ENCODE data around the gene ANKRD66. TPM values are rescaled to one million over a fixed set of nuclear protein-coding genes. Genes with fewer than 3 reads are reported as not detected.
"Not testable (repeated sequence)": the region's sequence is repeated elsewhere in the genome, so short reads cannot be mapped to it uniquely, and the experiment has no call there.

The ANKRD66 gene
- total RNA-seq, 1 experiment from 2014 or later = not detected

- no peak for TF ChIP-seq EZH2 (IDR thresholded peaks at IDR 0.05)
- no peak for TF ChIP-seq SP1 (IDR thresholded peaks at IDR 0.05; ENCODE audit: low read depth)
- TF ChIP-seq POLR2AphosphoS5 (IDR thresholded peaks at IDR 0.05; ENCODE audit: low read depth, low read length) = no peak
- TF ChIP-seq CBX3 (IDR thresholded peaks at IDR 0.05; ENCODE audit: low read depth) = no peak
- no peak for TF ChIP-seq TCF7L2 (IDR thresholded peaks at IDR 0.05; ENCODE audit: borderline replicate concordance, extremely low read depth, insufficient read depth, insufficient read length)
- TF ChIP-seq MAX (IDR thresholded peaks at IDR 0.05) = no peak
- no peak for TF ChIP-seq YY1 (IDR thresholded peaks at IDR 0.05; ENCODE audit: extremely low read depth, insufficient replicate concordance, low read depth, low read length)
- no peak for TF ChIP-seq ELF1 (IDR thresholded peaks at IDR 0.05; ENCODE audit: borderline replicate concordance, low read depth)
Measured at GRCh38 chr6:46772762-46773161, 26.0 kb downstream of the ANKRD66 start (continued).

- ATAC-seq = no peak
- Histone ChIP-seq H3K79me2 (ENCODE audit: insufficient read depth, low read length) (no peaks in the 10 kb centered on the region), H3K27ac (ENCODE audit: low read depth, low read length) (no peak overlapping the region), H4K20me1 (ENCODE audit: insufficient read depth) (no peaks in the 10 kb centered on the region), H3K9me2 (ENCODE audit: insufficient read depth) (no peaks in the 10 kb centered on the region), H3K4me2 (ENCODE audit: low read length) (no peak overlapping the region), H3K9ac (ENCODE audit: low read length) (no peak overlapping the region), H3K4me3 (replicated peaks in 1 of 2; ENCODE audit: low read depth in 1 of 2, low read length in 2 of 2) (no peak overlapping the region), H3K27me3 (ENCODE audit: insufficient read depth, low read length) (no peaks in the 10 kb centered on the region), H3K9me3 (ENCODE audit: control insufficient read depth in 1 of 2, insufficient read depth in 1 of 2, low read depth in 1 of 2, low read length in 2 of 2) (no peaks in the 10 kb centered on the region), H3K36me3 (ENCODE audit: control insufficient read depth in 1 of 2, insufficient read depth in 2 of 2, low read length in 2 of 2) (no peaks in the 10 kb centered on the region), H3K4me1 (ENCODE audit: control insufficient read depth in 1 of 2, insufficient read depth in 2 of 2, low read length in 2 of 2) (no peaks in the 10 kb centered on the region), H2AFZ (ENCODE audit: low read depth, low read length, poor library complexity, severe bottlenecking) (no peak overlapping the region)
- BruUV-seq (replicated peaks) = no TSS peak
- TF ChIP-seq CEBPB (IDR thresholded peaks at IDR 0.05; ENCODE audit: low read depth) (no peak), ZFX (IDR thresholded peaks at IDR 0.05) (no peak), POLR2A (IDR thresholded peaks at IDR 0.05; ENCODE audit: borderline replicate concordance, extremely low read depth, insufficient read depth, insufficient read length) (no peak), ELF1 (IDR thresholded peaks at IDR 0.05; ENCODE audit: borderline replicate concordance, low read depth) (no peak), CTCF (IDR thresholded peaks at IDR 0.05 in 2 of 3, conservative IDR thresholded peaks at IDR 0.05 in 1 of 3; ENCODE audit: borderline replicate concordance in 1 of 3, insufficient read depth in 1 of 3, low read depth in 2 of 3, low read length in 2 of 3) (no peak)
- intact Hi-C loops (cut with micrococcal nuclease) = no loop called here
- ChIA-PET POLR2A (no interaction called here), CTCF (no interaction called here), RAD21 (ENCODE audit: low non-redundant PET in 1 of 2, low total read pairs in 2 of 2, uncharacterized antibody in 2 of 2, unreplicated experiment in 2 of 2) (no interaction called here)
- no peak for DNase-seq (ENCODE audit: low read depth, low spot score)
Measured at GRCh38 chr6:46773201-46773855, 26.6 kb downstream of the ANKRD66 start.

- H3K9me3 ChIP-seq (ENCODE audit: control insufficient read depth in 1 of 2, insufficient read depth in 1 of 2, low read depth in 1 of 2, low read length in 2 of 2); ATAC-seq; H3K79me2 ChIP-seq (ENCODE audit: insufficient read depth, low read length); H3K27me3 ChIP-seq (ENCODE audit: insufficient read depth, low read length); H3K36me3 ChIP-seq (ENCODE audit: control insufficient read depth in 1 of 2, insufficient read depth in 2 of 2, low read length in 2 of 2); H3K4me1 ChIP-seq (ENCODE audit: control insufficient read depth in 1 of 2, insufficient read depth in 2 of 2, low read length in 2 of 2); H3K4me2 ChIP-seq (ENCODE audit: low read length); H3K9me2 ChIP-seq (ENCODE audit: insufficient read depth); RAD21 ChIA-PET (ENCODE audit: low non-redundant PET in 1 of 2, low total read pairs in 2 of 2, uncharacterized antibody in 2 of 2, unreplicated experiment in 2 of 2); intact Hi-C loops (cut with micrococcal nuclease); H3K4me3 ChIP-seq (replicated peaks in 1 of 2; ENCODE audit: low read depth in 1 of 2, low read length in 2 of 2); H2AFZ ChIP-seq (ENCODE audit: low read depth, low read length, poor library complexity, severe bottlenecking); POLR2A ChIA-PET; CTCF ChIA-PET; BruUV-seq (replicated peaks); DNase-seq (ENCODE audit: low read depth, low spot score); H3K27ac ChIP-seq (ENCODE audit: low read depth, low read length); H4K20me1 ChIP-seq (ENCODE audit: insufficient read depth); H3K9ac ChIP-seq (ENCODE audit: low read length): not testable (repeated sequence)
Measured at GRCh38 chr6:46774736-46775135, 28.0 kb downstream of the ANKRD66 start.
